Activated B cell treated with CpG ODN at 0.5 μM for 24 hours (primary cell): Measurements from ENCODE around the gene TFB1M. TPM values are rescaled to one million over a fixed set of nuclear protein-coding genes. Genes with fewer than 3 reads are reported as not detected.
A peak's percentile ranks its signal among the peaks of the same experiment; 100 is the strongest.

ENCODE experiments used
- ATAC-seq: fragments of 200-7000 bp; cut with Tn5 transposase; one replicate; pipeline ENCODE4 v1.10.0; 2021; ENCODE audit warnings: low read depth, mild to moderate bottlenecking, moderate library complexity
- CTCF ChIA-PET: fragments of 350-600 bp; sonication (Branson Sonifier 250); formaldehyde crosslinking; loops from one replicate; lab custom pipeline; 2021; ENCODE audit warnings: antibody characterized with exemption; lab: Charles Lee
- POLR2A ChIA-PET: fragments of 350-600 bp; sonication (Branson Sonifier 250); formaldehyde crosslinking; loops from one replicate; lab custom pipeline; 2021; ENCODE audit warnings: antibody characterized with exemption; lab: Charles Lee
- DNase-seq: peaks from one replicate; pipeline ENCODE4 v3.0.0; 2022
- H3K27ac Mint-ChIP-seq: one replicate; pipeline ENCODE4 v1.8.0; 2020; ENCODE audit warnings: mixed read lengths
- H3K27me3 Mint-ChIP-seq: one replicate; pipeline ENCODE4 v1.8.0; 2021; ENCODE audit warnings: mixed read lengths
- H3K36me3 Mint-ChIP-seq: one replicate; pipeline ENCODE4 v1.8.0; 2021; ENCODE audit warnings: low read depth, mixed read lengths
- H3K4me1 Mint-ChIP-seq: one replicate; pipeline ENCODE4 v1.8.0; 2021; ENCODE audit warnings: mixed read lengths
- H3K4me3 Mint-ChIP-seq: one replicate; pipeline ENCODE4 v1.8.0; 2020; ENCODE audit warnings: mild to moderate bottlenecking, mixed read lengths
- H3K9me3 Mint-ChIP-seq: one replicate; pipeline ENCODE4 v1.8.0; 2020; ENCODE audit warnings: mixed read lengths
- CTCF ChIP-seq: fragments of 200-600 bp; IDR thresholded peaks from one replicate; pipeline ENCODE4 v1.8.0; 2022; ENCODE audit warnings: antibody characterized with exemption, mild to moderate bottlenecking
- intact Hi-C: fragments of 100-400 bp; cut with micrococcal nuclease; formaldehyde crosslinking; loops from one replicate; pipeline ENCODE4 v1.15.1; 2024
- total RNA-seq: library from RNA; stranded (reverse); gene quantifications from 2 replicates; pipeline ENCODE4 v1.2.3, GENCODE V29; 2022

TFB1M gene
- total RNA-seq, 1 donor from 2014 or later, result 41.5 TPM

- H3K9me3 Mint-ChIP-seq, result peaks cover 27% of the 10 kb centered on the region
- ChIA-PET POLR2A (no interaction called here), CTCF (no interaction called here)
- ATAC-seq (peak; percentile 75), DNase-seq (no peak)
- TF ChIP-seq CTCF, result no peak
- peaks cover 13% of the 10 kb centered on the region for H3K36me3 Mint-ChIP-seq
- peaks cover 2% of the 10 kb centered on the region for H3K27me3 Mint-ChIP-seq
- no peak overlapping the region for H3K27ac Mint-ChIP-seq
- intact Hi-C loops, result no loop called here
- peaks cover 23% of the 10 kb centered on the region for H3K4me1 Mint-ChIP-seq
- H3K4me3 Mint-ChIP-seq, result peak overlapping the region; percentile 55
These were observed 37.2 kb upstream of the TFB1M start for GRCh38 chr6:155351273-155352129.

GRCh38 chr6:155349956-155350355 is 35.7 kb upstream of the TFB1M start:
- intact Hi-C loops, result no loop called here
- Mint-ChIP-seq H3K36me3 (peaks cover 13% of the 10 kb centered on the region), H3K27ac (no peak overlapping the region), H3K4me1 (peaks cover 23% of the 10 kb centered on the region), H3K9me3 (peaks cover 31% of the 10 kb centered on the region), H3K4me3 (no peak overlapping the region), H3K27me3 (no peaks in the 10 kb centered on the region)
- ChIA-PET POLR2A (no interaction called here), CTCF (no interaction called here)
- ATAC-seq (no peak), DNase-seq (no peak)
- no peak for TF ChIP-seq CTCF

GRCh38 chr6:155349129-155349528 is 34.8 kb upstream of the TFB1M start:
- CTCF ChIA-PET, result no interaction called here
- peaks cover 7% of the 10 kb centered on the region for H3K36me3 Mint-ChIP-seq

GRCh38 chr6:155347800-155348199 is 33.5 kb upstream of the TFB1M start:
- ATAC-seq, result no peak
- no peak overlapping the region for H3K27ac Mint-ChIP-seq
- DNase-seq, result no peak
- H3K4me3 Mint-ChIP-seq, result no peak overlapping the region
- H3K9me3 Mint-ChIP-seq, result peaks cover 29% of the 10 kb centered on the region
- peaks cover 7% of the 10 kb centered on the region for H3K36me3 Mint-ChIP-seq
- ChIA-PET POLR2A (no interaction called here), CTCF (no interaction called here)
- intact Hi-C loops, result no loop called here
- H3K27me3 Mint-ChIP-seq, result no peaks in the 10 kb centered on the region
- TF ChIP-seq CTCF, result no peak
- H3K4me1 Mint-ChIP-seq, result peaks cover 23% of the 10 kb centered on the region

More at GRCh38 chr6:155349129-155349528, 34.8 kb upstream of the TFB1M start:
- no peak for TF ChIP-seq CTCF
- POLR2A ChIA-PET, result interaction anchor here (0.6 kb wide), 1 partner anchor 34 kb away, joined by 3 read pairs; no protein-coding TSS in a partner anchor
- no peak for ATAC-seq
- intact Hi-C loops, result no loop called here
- no peak overlapping the region for H3K4me3 Mint-ChIP-seq
- H3K27me3 Mint-ChIP-seq, result no peaks in the 10 kb centered on the region
- peaks cover 30% of the 10 kb centered on the region for H3K9me3 Mint-ChIP-seq
- peaks cover 23% of the 10 kb centered on the region for H3K4me1 Mint-ChIP-seq
- DNase-seq, result no peak
- H3K27ac Mint-ChIP-seq, result no peak overlapping the region

GRCh38 chr6:155346957-155347356 is 32.7 kb upstream of the TFB1M start:
- ChIA-PET CTCF (no interaction called here), POLR2A (no interaction called here)
- no peak for TF ChIP-seq CTCF
- no peak overlapping the region for H3K27ac Mint-ChIP-seq
- intact Hi-C loops, result no loop called here
- peaks cover 17% of the 10 kb centered on the region for H3K4me1 Mint-ChIP-seq
- DNase-seq, result no peak
- ATAC-seq, result no peak
- H3K9me3 Mint-ChIP-seq, result peaks cover 29% of the 10 kb centered on the region
- no peak overlapping the region for H3K4me3 Mint-ChIP-seq
- H3K36me3 Mint-ChIP-seq, result peaks cover 7% of the 10 kb centered on the region
- no peaks in the 10 kb centered on the region for H3K27me3 Mint-ChIP-seq
